Prostate gland (tissue), 2 donors: ENCODE results near the gene RTP5. TPM values are rescaled to one million over a fixed set of nuclear protein-coding genes. Genes with fewer than 3 reads are reported as not detected.
A peak's percentile ranks its signal among the peaks of the same experiment; 100 is the strongest.

Experiments
- DNase-seq: peaks from one replicate; pipeline ENCODE4 v3.0.0-alpha.2; 2019; ENCODE audit warnings: low spot score
- H3K27ac ChIP-seq, 2 donors: fragments of 200-600 bp; sonication (generic); 2 replicates each; pipeline ENCODE4 v1.5.1; 2017 to 2019
- H3K27me3 ChIP-seq: fragments of 200-600 bp; sonication (generic); replicated peaks from 2 replicates; pipeline ENCODE4 v1.5.1; 2019; ENCODE audit not compliant: insufficient read depth
- H3K36me3 ChIP-seq, 2 donors: fragments of 200-600 bp; sonication (generic); 1 replicate in 1 of 2; 2 replicates in 1 of 2; pipeline versions ENCODE4 v1.5.1 to v1.8.1; 2017 to 2019
- H3K4me1 ChIP-seq: fragments of 200-600 bp; sonication (generic); replicated peaks from 2 replicates; pipeline ENCODE4 v1.5.1; 2019
- H3K4me3 ChIP-seq, 2 donors: fragments of 200-600 bp; sonication (generic); 2 replicates each; pipeline ENCODE4 v1.5.1; 2017 to 2019
- H3K9me3 ChIP-seq: fragments of 200-600 bp; sonication (generic); 2 replicates; pipeline ENCODE4 v1.5.1; 2017
- POLR2A ChIP-seq: fragments of 450-650 bp; IDR thresholded peaks from one replicate; pipeline ENCODE4 v1.6.1; 2016; ENCODE audit warnings: antibody characterized with exemption, mild to moderate bottlenecking
- POLR2AphosphoS5 ChIP-seq: sonication (generic); formaldehyde crosslinking; IDR thresholded peaks from one replicate; pipeline ENCODE4 v1.6.1; 2017; ENCODE audit warnings: antibody characterized with exemption
- WGBS: methylation state at CpG from one replicate; pipeline ENCODE4 v1.1.5; 2018; 5-methylcytosine and 5-hydroxymethylcytosine counted together
- intact Hi-C: fragments of 100-400 bp; cut with DNase I; formaldehyde crosslinking; loops from one replicate; pipeline ENCODE4 v1.14.2; 2022
- total RNA-seq, 2 donors: library from RNA; depleted of rRNA; stranded (reverse); fragments of >200 nt; gene quantifications; one replicate each; pipeline ENCODE4 v1.1.0, GENCODE V29; 2016
- TF ChIP-seq, protein P1 (sequence below), 4 experiments: fragments of 200-600 bp in 2 of 4; fragments of 450-650 bp in 2 of 4; sonication (generic) in 2 of 4; IDR thresholded peaks; 1 replicate in 3 of 4; 2 replicates in 1 of 4; pipeline ENCODE4 v1.5.1; 2016 to 2019; ENCODE audit warnings: antibody characterized with exemption in 4 of 4, mild to moderate bottlenecking in 2 of 4, moderate library complexity in 2 of 4

Gene RTP5
- total RNA-seq, 2 donors from 2014 or later = 0.14 to 0.28 TPM

DNA sequence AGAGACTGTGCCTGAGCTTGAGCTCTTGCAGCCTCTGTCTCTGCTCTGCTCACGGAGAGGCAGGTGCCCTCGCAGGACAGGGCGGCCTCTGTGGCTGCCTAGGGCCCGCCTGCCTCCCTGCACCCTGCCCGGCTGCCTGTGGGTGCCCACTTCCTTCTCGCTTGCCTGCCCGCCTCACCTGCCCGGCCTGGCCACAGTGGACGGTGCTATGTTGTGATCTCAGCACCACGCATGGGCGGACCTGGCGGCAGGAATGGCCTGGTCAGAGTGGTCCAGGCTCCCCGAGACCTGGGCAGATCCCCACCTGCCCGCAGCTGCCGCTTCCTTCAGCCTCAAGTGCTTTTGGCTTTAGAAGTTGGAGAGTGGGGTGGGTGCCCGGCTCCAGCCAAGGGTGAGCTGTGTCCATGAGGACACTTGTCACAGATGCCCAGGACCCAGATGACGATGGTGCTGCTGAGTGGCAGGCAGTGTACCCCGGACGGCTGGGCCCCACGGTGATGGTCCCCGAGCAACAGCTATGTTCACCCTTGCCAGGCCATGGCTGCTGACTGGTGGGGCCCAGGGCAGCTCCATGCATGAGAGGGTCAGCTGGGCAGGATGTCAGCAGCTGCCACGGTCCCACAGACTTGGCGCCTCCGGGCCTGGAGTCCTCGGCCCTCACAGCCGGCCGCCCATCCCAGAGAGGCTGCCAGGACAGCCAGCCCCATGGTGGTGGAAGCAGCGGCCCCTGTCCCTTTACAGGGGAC, 25.3 kb downstream of the RTP5 start:
- DNase-seq = no peak

DNA sequence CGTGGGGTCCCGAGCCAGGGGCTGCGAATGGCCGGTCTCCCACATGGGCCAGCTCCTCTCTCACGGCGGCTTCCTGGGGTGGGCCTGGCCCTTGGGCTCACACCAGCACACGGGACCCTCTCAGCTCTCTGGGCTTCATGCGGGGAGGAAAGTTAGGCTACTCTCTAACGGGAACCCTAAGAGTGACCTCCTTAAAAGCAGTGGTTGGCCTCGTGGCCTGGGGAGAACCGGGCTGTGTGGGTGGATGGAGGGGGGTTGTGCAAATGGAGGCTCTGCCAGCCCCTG, 25.8 kb downstream of the RTP5 start:
- no peaks in the 10 kb centered on the region for H3K36me3 ChIP-seq
- H3K27me3 ChIP-seq = no peaks in the 10 kb centered on the region
- no peak overlapping the region for H3K4me3 ChIP-seq
- TF ChIP-seq, protein P1, sequence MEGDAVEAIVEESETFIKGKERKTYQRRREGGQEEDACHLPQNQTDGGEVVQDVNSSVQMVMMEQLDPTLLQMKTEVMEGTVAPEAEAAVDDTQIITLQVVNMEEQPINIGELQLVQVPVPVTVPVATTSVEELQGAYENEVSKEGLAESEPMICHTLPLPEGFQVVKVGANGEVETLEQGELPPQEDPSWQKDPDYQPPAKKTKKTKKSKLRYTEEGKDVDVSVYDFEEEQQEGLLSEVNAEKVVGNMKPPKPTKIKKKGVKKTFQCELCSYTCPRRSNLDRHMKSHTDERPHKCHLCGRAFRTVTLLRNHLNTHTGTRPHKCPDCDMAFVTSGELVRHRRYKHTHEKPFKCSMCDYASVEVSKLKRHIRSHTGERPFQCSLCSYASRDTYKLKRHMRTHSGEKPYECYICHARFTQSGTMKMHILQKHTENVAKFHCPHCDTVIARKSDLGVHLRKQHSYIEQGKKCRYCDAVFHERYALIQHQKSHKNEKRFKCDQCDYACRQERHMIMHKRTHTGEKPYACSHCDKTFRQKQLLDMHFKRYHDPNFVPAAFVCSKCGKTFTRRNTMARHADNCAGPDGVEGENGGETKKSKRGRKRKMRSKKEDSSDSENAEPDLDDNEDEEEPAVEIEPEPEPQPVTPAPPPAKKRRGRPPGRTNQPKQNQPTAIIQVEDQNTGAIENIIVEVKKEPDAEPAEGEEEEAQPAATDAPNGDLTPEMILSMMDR (IDR thresholded peaks at IDR 0.05) = no peak
- no peak for TF ChIP-seq POLR2A
- no peak for TF ChIP-seq POLR2AphosphoS5
- peaks cover 29% of the 10 kb centered on the region for H3K4me1 ChIP-seq
- no peak for DNase-seq
- intact Hi-C loops = no loop called here
- H3K27ac ChIP-seq = peak overlapping the region; percentile 85 to 86
- H3K9me3 ChIP-seq = no peaks in the 10 kb centered on the region
- WGBS = 77% methylated on average over 10 of the region's 11 CpGs

More for the DNA sequence above, 25.3 kb downstream of the RTP5 start:
- H3K4me1 ChIP-seq = peaks cover 29% of the 10 kb centered on the region
- no peaks in the 10 kb centered on the region for H3K9me3 ChIP-seq
- H3K27ac ChIP-seq = peak overlapping the region; percentile 85 to 86
- intact Hi-C loops = no loop called here
- TF ChIP-seq POLR2A (no peak), POLR2AphosphoS5 (no peak)
- TF ChIP-seq, protein P1 (IDR thresholded peaks at IDR 0.05) = no peak
- WGBS = 86% methylated on average over 20 of the region's 28 CpGs
- H3K4me3 ChIP-seq = no peak overlapping the region
- H3K36me3 ChIP-seq = no peaks in the 10 kb centered on the region
- H3K27me3 ChIP-seq = no peaks in the 10 kb centered on the region

DNA sequence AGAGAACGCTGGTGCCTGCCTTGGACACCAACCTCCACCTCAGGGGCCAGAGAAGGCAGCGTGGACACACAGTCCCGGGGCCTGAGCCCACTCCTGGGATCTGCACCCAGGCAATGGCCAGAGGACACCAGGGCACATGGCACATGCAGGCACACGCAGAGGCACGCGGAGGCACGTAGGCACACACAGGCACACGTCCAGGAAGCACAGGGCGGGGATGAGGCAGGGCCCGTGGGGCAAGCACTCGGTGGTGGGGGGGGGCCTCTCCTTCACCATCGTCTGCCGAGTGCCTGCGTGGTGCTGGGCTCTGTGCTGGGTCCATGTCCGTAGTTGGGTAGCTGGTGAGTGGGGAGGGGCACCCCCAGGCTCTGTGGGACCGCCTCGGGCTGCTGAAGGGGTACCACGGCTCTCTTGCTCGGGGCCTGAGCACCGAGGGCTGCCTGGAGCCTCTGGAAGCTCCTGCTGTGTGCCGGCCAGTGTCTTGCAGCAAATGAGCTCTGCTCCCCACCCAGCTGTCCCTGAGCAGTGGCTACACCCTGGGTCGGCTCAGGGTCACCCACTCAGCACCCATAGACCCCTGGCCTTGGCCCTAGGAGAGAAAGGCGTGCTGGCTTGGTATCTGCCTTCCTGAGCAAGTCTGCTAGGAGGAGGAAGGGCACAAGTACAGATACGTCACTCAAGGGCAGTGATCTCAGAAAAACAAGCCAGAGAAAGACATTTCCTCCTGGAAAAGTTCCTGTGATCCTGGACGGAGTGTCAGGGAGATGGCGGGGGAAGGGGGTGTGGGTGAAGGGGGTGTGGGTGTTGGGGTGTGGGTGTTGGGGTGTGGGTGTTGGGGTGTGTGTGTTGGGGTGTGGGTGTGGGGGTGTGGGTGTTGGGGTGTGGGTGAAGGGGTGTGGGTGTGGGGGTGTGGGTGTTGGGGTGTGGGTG, 26.4 kb downstream of the RTP5 start:
- H3K27ac ChIP-seq = peak overlapping the region; percentile 85 to 86
- no peaks in the 10 kb centered on the region for H3K27me3 ChIP-seq
- TF ChIP-seq, protein P1 (IDR thresholded peaks at IDR 0.05) = no peak
- no peak for TF ChIP-seq POLR2AphosphoS5
- no peak for TF ChIP-seq POLR2A
- H3K36me3 ChIP-seq = no peaks in the 10 kb centered on the region
- 37% methylated on average over 24 of the region's 26 CpGs for WGBS
- no peak overlapping the region for H3K4me3 ChIP-seq
- intact Hi-C loops = no loop called here
- DNase-seq = peak; percentile 62
- H3K4me1 ChIP-seq = peaks cover 25% of the 10 kb centered on the region
- H3K9me3 ChIP-seq = no peaks in the 10 kb centered on the region

DNA sequence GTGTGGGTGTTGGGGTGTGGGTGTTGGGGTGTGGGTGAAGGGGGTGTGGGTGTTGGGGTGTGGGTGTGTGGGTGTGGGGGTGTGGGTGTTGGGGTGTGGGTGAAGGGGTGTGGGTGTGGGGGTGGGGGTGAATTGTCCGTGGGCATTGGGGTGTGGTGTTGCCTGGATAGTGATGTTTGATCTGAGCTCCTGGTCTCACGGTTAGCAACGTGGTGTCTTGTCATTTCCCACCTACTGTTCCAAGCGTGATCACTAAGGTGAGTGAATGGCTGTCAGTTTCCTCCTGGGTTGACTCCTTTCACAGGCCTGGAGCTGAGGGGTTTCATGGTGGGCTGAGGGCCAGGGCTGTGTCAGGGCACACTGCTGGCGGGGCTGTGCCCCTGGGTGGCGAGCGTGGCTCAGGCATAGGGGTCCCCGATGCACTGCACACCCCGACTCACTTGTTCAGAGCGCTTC, 27.2 kb downstream of the RTP5 start:
- Histone ChIP-seq H3K36me3 (no peaks in the 10 kb centered on the region), H3K27ac (no peak overlapping the region), H3K27me3 (no peaks in the 10 kb centered on the region), H3K4me3 (no peak overlapping the region), H3K9me3 (no peaks in the 10 kb centered on the region), H3K4me1 (peaks cover 17% of the 10 kb centered on the region)
- no peak for TF ChIP-seq POLR2A
- TF ChIP-seq, protein P1 (IDR thresholded peaks at IDR 0.05) = no peak
- no peak for TF ChIP-seq POLR2AphosphoS5
- WGBS = 85% methylated on average over 10 of the region's 10 CpGs
- intact Hi-C loops = no loop called here
- DNase-seq = no peak
